OCI-M1 (cell line): ENCODE measurements around the gene RERE.
"Not testable (repeated sequence)": the region's sequence is repeated elsewhere in the genome, so short reads cannot be mapped to it uniquely, and the experiment has no call there.

ENCODE experiments used
- DNase-seq: peaks from one replicate; lab custom pipeline; 2025; lab: John Stamatoyannopoulos, UW

The RERE gene

GRCh38 chr1:8633741-8634501, 183.5 kb downstream of the RERE start:
- peak; percentile 32 for DNase-seq

GRCh38 chr1:8632102-8632501, 185.3 kb downstream of the RERE start:
- no peak for DNase-seq

- no peak for DNase-seq
Measured at GRCh38 chr1:8631163-8631562, 186.3 kb downstream of the RERE start.

- peak; percentile 32 for DNase-seq
Measured at GRCh38 chr1:8629241-8630091, 188.0 kb downstream of the RERE start.

- no peak for DNase-seq
Measured at GRCh38 chr1:8628606-8629005, 188.8 kb downstream of the RERE start.

- no peak for DNase-seq
Measured at GRCh38 chr1:8627728-8628127, 189.7 kb downstream of the RERE start.

- peak; percentile 88 for DNase-seq
Measured at GRCh38 chr1:8625981-8626898, 191.2 kb downstream of the RERE start.

- peak; percentile 23 for DNase-seq
Measured at GRCh38 chr1:8625491-8625890, 191.9 kb downstream of the RERE start.

GRCh38 chr1:8623651-8624192, 193.7 kb downstream of the RERE start:
- DNase-seq, result not testable (repeated sequence)

GRCh38 chr1:8621785-8622348, 195.6 kb downstream of the RERE start:
- not testable (repeated sequence) for DNase-seq

GRCh38 chr1:8621034-8621582, 196.3 kb downstream of the RERE start:
- DNase-seq, result not testable (repeated sequence)

- not testable (repeated sequence) for DNase-seq
Measured at GRCh38 chr1:8619917-8620502, 197.4 kb downstream of the RERE start.

- not testable (repeated sequence) for DNase-seq
Measured at GRCh38 chr1:8619419-8619818, 198.0 kb downstream of the RERE start.

GRCh38 chr1:8616791-8617190, 200.6 kb downstream of the RERE start:
- DNase-seq, result not testable (repeated sequence)

GRCh38 chr1:8611634-8612515, 205.6 kb downstream of the RERE start:
- DNase-seq, result peak; percentile 58

- DNase-seq, result no peak
Measured at GRCh38 chr1:8607906-8608305, 209.5 kb downstream of the RERE start.

- DNase-seq, result no peak
Measured at GRCh38 chr1:8604041-8604945, 213.1 kb downstream of the RERE start.

GRCh38 chr1:8603220-8603616, 214.2 kb downstream of the RERE start:
- DNase-seq, result no peak
